A673 (cell line): ENCODE results near the gene INPP5E. TPM values are rescaled to one million over a fixed set of nuclear protein-coding genes. Genes with fewer than 3 reads are reported as not detected.
A peak's percentile ranks its signal among the peaks of the same experiment; 100 is the strongest.

Source experiments
- BruUV-seq: library from RNA; stranded (reverse); fragments of 400-500 nt; replicated peaks from 2 replicates; lab custom pipeline; 2021; lab: Mats Ljungman, UMichigan
- CTCF ChIA-PET: fragments of 300-600 bp; sonication (Branson Sonifier 250); formaldehyde crosslinking; loops from one replicate; lab custom pipeline; 2022; ENCODE audit warnings: antibody characterized with exemption; lab: Charles Lee
- POLR2A ChIA-PET: fragments of 300-600 bp; sonication (Branson Sonifier 250); formaldehyde crosslinking; loops from one replicate; lab custom pipeline; 2022; ENCODE audit warnings: antibody characterized with exemption; ENCODE audit not compliant: low non-redundant PET; lab: Charles Lee
- DNase-seq: peaks from one replicate; pipeline ENCODE4 v3.0.0-alpha.2; 2015; ENCODE audit warnings: low spot score
- H3K27ac ChIP-seq: fragments of 200-600 bp; sonication (generic); 2 replicates; pipeline ENCODE4 v1.5.1; 2016; ENCODE audit warnings: mixed run types, low read depth, mild to moderate bottlenecking, mixed read lengths, antibody characterized with exemption, low read length; ENCODE audit not compliant: poor library complexity, severe bottlenecking
- H3K27me3 ChIP-seq: fragments of 200-600 bp; sonication (generic); replicated peaks from 2 replicates; pipeline ENCODE4 v1.6.1; 2017; ENCODE audit warnings: mixed run types, low read depth, mild to moderate bottlenecking, mixed read lengths, antibody characterized with exemption, low read length; ENCODE audit not compliant: insufficient read depth, poor library complexity
- H3K36me3 ChIP-seq: fragments of 200-600 bp; sonication (generic); 2 replicates; pipeline ENCODE4 v1.6.1; 2016; ENCODE audit warnings: mixed run types, mild to moderate bottlenecking, mixed read lengths, antibody characterized with exemption, low read length; ENCODE audit not compliant: insufficient read depth, poor library complexity, severe bottlenecking
- H3K4me1 ChIP-seq: fragments of 200-600 bp; sonication (generic); 2 replicates; pipeline ENCODE4 v1.6.1; 2017; ENCODE audit warnings: mixed run types, mild to moderate bottlenecking, mixed read lengths, antibody characterized with exemption, low read length; ENCODE audit not compliant: insufficient read depth, poor library complexity, severe bottlenecking
- H3K4me3 ChIP-seq: fragments of 200-600 bp; sonication (generic); 2 replicates; pipeline ENCODE4 v1.5.1; 2016; ENCODE audit warnings: low read depth, mixed run types, mild to moderate bottlenecking, mixed read lengths, low read length; ENCODE audit not compliant: poor library complexity, severe bottlenecking
- H3K9me3 ChIP-seq: fragments of 200-600 bp; sonication (generic); 2 replicates; pipeline ENCODE4 v1.6.1; 2016; ENCODE audit warnings: mixed run types, low read depth, mild to moderate bottlenecking, mixed read lengths, antibody characterized with exemption, low read length; ENCODE audit not compliant: poor library complexity, severe bottlenecking
- EZH2 ChIP-seq: fragments of 200-600 bp; sonication (generic); IDR thresholded peaks from 2 replicates; pipeline ENCODE4 v1.6.1; 2017; ENCODE audit warnings: borderline replicate concordance, low read depth, mild to moderate bottlenecking, mixed read lengths, antibody characterized with exemption, low read length; ENCODE audit not compliant: poor library complexity, severe bottlenecking
- intact Hi-C: fragments of 100-400 bp; cut with micrococcal nuclease; formaldehyde crosslinking; loops from one replicate; pipeline ENCODE4 v1.10.0; 2022; ENCODE audit not compliant: unreplicated experiment
- total RNA-seq: library from RNA; stranded (reverse); gene quantifications from 2 replicates; pipeline ENCODE4 v1.2.3, GENCODE V29; 2021
- TF ChIP-seq, protein P1 (sequence below): fragments of 300-800, 200-600 bp; sonication (generic); conservative IDR thresholded peaks from 2 replicates; pipeline ENCODE4 v1.5.1; 2017; ENCODE audit warnings: low read depth, mild to moderate bottlenecking, antibody characterized with exemption, low read length, moderate library complexity, mixed read lengths

The INPP5E gene
- total RNA-seq, 1 experiment from 2014 or later: 26.2 TPM

DNA sequence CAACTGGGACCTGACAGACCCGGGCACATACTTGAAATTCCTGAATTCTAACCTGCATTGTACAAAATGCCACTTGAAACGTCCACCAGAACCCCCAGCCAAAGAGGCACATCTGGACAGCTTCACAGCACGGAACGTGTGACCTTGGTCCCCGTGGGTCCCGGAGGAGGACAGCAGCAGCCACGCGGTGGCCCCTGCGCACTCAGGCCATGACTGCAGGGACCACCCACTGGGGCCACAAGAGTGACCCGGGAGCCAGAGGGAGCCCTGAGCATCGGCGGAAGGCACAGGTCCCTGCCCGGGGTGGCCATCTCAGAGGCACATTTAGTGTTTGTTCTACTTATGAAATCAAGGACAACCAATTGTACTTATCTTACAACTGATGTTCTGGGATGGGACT is 37.6 kb downstream of the INPP5E start:
- peaks cover 55% of the 10 kb centered on the region for H3K36me3 ChIP-seq
- H3K4me3 ChIP-seq: no peak overlapping the region
- DNase-seq: no peak
- H3K9me3 ChIP-seq: no peaks in the 10 kb centered on the region
- H3K27me3 ChIP-seq: no peaks in the 10 kb centered on the region
- ChIA-PET POLR2A (no interaction called here), CTCF (no interaction called here)
- TF ChIP-seq EZH2: no peak
- TF ChIP-seq, protein P1, sequence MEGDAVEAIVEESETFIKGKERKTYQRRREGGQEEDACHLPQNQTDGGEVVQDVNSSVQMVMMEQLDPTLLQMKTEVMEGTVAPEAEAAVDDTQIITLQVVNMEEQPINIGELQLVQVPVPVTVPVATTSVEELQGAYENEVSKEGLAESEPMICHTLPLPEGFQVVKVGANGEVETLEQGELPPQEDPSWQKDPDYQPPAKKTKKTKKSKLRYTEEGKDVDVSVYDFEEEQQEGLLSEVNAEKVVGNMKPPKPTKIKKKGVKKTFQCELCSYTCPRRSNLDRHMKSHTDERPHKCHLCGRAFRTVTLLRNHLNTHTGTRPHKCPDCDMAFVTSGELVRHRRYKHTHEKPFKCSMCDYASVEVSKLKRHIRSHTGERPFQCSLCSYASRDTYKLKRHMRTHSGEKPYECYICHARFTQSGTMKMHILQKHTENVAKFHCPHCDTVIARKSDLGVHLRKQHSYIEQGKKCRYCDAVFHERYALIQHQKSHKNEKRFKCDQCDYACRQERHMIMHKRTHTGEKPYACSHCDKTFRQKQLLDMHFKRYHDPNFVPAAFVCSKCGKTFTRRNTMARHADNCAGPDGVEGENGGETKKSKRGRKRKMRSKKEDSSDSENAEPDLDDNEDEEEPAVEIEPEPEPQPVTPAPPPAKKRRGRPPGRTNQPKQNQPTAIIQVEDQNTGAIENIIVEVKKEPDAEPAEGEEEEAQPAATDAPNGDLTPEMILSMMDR: no peak
- BruUV-seq: no TSS peak
- peaks cover 9% of the 10 kb centered on the region for H3K4me1 ChIP-seq
- no peak overlapping the region for H3K27ac ChIP-seq
- intact Hi-C loops: no loop called here

DNA sequence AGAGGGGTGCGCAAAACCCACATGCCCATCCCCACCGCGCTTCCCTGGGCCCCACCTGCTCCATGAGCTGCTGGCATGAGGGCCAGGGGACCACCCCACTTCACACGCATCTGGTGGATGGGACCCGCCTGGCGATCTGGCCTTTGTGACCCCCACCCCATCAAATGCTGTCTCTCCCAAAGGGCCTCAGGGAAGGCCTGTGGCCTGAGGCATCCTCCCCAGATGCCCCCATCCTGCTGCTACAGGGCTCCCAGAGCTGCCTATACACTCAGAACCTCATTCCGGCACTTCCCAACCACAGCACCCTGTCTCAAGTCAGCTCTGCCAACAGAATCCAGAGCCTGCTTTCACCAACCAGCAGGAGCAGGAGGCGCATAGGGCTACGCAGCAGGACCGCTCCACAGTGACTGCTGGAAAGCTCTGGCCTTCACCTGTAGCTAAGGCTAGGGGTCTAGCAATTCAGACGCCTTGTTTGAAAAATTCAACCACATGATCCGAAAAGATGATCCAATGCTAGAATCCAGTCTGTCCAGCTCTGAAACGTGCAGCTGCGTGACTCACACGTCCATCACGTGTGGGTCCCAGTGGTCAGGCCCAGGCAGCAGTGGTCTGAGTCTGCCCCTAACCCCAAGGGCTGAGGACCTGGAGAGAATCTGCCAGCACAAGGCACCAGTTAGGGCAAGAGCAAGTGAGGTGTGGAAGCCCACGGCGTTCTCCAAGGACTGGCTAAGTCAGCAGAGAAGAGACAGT is 38.3 kb downstream of the INPP5E start:
- intact Hi-C loops: no loop called here
- Histone ChIP-seq H3K36me3 (peaks cover 54% of the 10 kb centered on the region), H3K27ac (no peak overlapping the region), H3K4me3 (no peak overlapping the region), H3K9me3 (no peaks in the 10 kb centered on the region), H3K27me3 (no peaks in the 10 kb centered on the region), H3K4me1 (peaks cover 9% of the 10 kb centered on the region)
- TF ChIP-seq EZH2: no peak
- TF ChIP-seq, protein P1: no peak
- ChIA-PET POLR2A (no interaction called here), CTCF (interaction anchor here (0.6 to 1.1 kb wide), 2 partner anchors 29 to 582 kb away, joined by 3 read pairs; no protein-coding TSS in a partner anchor)
- BruUV-seq: no TSS peak
- no peak for DNase-seq

DNA sequence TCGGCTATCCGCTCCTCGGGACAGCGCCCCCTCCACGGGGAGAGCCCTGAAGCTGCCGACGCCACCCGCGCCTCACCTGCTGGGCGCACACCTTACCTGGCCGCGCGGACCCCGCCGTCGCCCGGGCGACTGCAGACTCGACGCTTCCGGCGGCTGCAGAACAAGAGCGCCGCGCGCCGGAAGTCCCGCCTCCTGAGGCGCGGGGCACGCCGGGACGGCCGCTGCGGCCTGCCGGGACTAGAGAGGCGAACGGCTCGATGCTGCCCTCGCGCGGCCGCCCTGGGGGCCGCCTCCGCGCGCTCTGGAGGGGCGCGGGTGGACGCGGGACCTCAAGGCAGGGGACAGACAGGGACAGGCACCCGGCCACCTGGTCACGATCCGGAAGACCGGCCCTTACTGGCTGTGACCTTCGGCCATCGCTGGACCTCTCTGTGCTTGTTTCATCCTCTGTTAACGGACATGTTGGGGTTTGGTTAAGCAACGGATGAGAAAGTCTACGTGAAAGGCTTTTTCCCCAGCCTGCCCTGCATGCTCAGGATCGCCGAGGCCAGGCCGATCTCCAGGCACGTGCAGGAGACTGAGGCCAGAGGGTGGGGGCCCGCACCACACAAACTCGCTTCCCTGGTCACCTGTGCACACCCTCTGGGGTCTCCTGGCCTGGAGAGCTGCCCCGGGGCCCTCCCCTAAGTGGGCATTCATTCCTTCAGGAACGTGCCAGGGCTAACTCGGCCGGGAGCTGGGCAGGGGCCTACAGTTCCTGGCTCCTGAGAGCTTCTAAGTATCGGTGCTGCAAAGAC is 39.4 kb downstream of the INPP5E start, which contains the start of gene SNAPC4:
SNAPC4 (minus strand) TSS at position 133 of the 797 bp plus-strand sequence. CDS start 1,742 bp downstream, outside the sequence.
- Histone ChIP-seq H3K4me3 (peak within 1 kb of the TSS; percentile 96), H3K9me3 (no peaks in the 10 kb centered on the region), H3K36me3 (peaks cover 55% of the 10 kb centered on the region), H3K27me3 (no peaks in the 10 kb centered on the region), H3K27ac (peak within 1 kb of the TSS; percentile 75), H3K4me1 (peaks cover 9% of the 10 kb centered on the region)
- DNase-seq: peak; percentile 93
- BruUV-seq: no TSS peak
- ChIA-PET POLR2A (no interaction called here), CTCF (interaction anchor here (1.1 kb wide), 1 partner anchor 30 kb away, joined by 3 read pairs; no protein-coding TSS in a partner anchor)
- intact Hi-C loops: no loop called here
- TF ChIP-seq EZH2: no peak
- TF ChIP-seq, protein P1: peak; percentile 83
